ENCODE results near the gene PTPN14.
A peak's percentile ranks its signal among the peaks of the same experiment; 100 is the strongest.

PTPN14 gene

GRCh38 chr1:214547747-214548146 is 3.7 kb downstream of the PTPN14 start:
- TF ChIP-seq ZNF473 (tag by site-specific recombination; IDR thresholded peaks at IDR 0.05) (no peak), ZNF311 (tag by site-specific recombination; IDR thresholded peaks at IDR 0.05; ENCODE audit: borderline replicate concordance) (no peak), ZNF747 (tag by site-specific recombination; IDR thresholded peaks at IDR 0.05) (no peak), ZNF416 (tag by site-specific recombination; IDR thresholded peaks at IDR 0.05) (no peak), ZFHX2 (tag by site-specific recombination; conservative IDR thresholded peaks at IDR 0.05) (no peak), ZEB2 (tag by site-specific recombination; IDR thresholded peaks at IDR 0.05) (no peak), ZNF664 (tag by site-specific recombination; IDR thresholded peaks at IDR 0.05) (no peak), ZNF184 (tag by site-specific recombination; IDR thresholded peaks at IDR 0.05) (no peak), ZNF266 (tag by site-specific recombination; IDR thresholded peaks at IDR 0.05; ENCODE audit: low read depth) (no peak), TRIM28 (IDR thresholded peaks at IDR 0.05; ENCODE audit: borderline replicate concordance, low read length) (no peak), ZSCAN16 (tag by site-specific recombination; IDR thresholded peaks at IDR 0.05) (no peak), ZNF677 (tag by site-specific recombination; IDR thresholded peaks at IDR 0.05) (no peak), EGR2 (tag by site-specific recombination; IDR thresholded peaks at IDR 0.05; ENCODE audit: low read depth) (no peak), ZNF404 (tag by site-specific recombination; IDR thresholded peaks at IDR 0.05) (no peak), ZNF155 (tag by site-specific recombination; IDR thresholded peaks at IDR 0.05) (no peak)
- TF ChIP-seq, protein P1, sequence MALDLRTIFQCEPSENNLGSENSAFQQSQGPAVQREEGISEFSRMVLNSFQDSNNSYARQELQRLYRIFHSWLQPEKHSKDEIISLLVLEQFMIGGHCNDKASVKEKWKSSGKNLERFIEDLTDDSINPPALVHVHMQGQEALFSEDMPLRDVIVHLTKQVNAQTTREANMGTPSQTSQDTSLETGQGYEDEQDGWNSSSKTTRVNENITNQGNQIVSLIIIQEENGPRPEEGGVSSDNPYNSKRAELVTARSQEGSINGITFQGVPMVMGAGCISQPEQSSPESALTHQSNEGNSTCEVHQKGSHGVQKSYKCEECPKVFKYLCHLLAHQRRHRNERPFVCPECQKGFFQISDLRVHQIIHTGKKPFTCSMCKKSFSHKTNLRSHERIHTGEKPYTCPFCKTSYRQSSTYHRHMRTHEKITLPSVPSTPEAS (tag by site-specific recombination; IDR thresholded peaks at IDR 0.05): no peak
- TF ChIP-seq, protein P2, sequence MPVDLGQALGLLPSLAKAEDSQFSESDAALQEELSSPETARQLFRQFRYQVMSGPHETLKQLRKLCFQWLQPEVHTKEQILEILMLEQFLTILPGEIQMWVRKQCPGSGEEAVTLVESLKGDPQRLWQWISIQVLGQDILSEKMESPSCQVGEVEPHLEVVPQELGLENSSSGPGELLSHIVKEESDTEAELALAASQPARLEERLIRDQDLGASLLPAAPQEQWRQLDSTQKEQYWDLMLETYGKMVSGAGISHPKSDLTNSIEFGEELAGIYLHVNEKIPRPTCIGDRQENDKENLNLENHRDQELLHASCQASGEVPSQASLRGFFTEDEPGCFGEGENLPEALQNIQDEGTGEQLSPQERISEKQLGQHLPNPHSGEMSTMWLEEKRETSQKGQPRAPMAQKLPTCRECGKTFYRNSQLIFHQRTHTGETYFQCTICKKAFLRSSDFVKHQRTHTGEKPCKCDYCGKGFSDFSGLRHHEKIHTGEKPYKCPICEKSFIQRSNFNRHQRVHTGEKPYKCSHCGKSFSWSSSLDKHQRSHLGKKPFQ (tag by site-specific recombination; IDR thresholded peaks at IDR 0.05): no peak
- TF ChIP-seq, protein P3, sequence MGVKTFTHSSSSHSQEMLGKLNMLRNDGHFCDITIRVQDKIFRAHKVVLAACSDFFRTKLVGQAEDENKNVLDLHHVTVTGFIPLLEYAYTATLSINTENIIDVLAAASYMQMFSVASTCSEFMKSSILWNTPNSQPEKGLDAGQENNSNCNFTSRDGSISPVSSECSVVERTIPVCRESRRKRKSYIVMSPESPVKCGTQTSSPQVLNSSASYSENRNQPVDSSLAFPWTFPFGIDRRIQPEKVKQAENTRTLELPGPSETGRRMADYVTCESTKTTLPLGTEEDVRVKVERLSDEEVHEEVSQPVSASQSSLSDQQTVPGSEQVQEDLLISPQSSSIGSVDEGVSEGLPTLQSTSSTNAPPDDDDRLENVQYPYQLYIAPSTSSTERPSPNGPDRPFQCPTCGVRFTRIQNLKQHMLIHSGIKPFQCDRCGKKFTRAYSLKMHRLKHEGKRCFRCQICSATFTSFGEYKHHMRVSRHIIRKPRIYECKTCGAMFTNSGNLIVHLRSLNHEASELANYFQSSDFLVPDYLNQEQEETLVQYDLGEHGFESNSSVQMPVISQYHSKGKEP (tag by site-specific recombination; IDR thresholded peaks at IDR 0.05): no peak
- H3K36me3 ChIP-seq (ENCODE audit: control insufficient read depth in 2 of 2, insufficient read depth in 1 of 2, low read length in 2 of 2): no peaks in the 10 kb centered on the region
- POLR2A ChIA-PET: interaction anchor here (0.6 kb wide), 1 partner anchor 26 kb away, joined by 3 read pairs; no protein-coding TSS in a partner anchor
- peaks cover 10% of the 10 kb centered on the region for H3K4me1 ChIP-seq (ENCODE audit: control insufficient read depth, insufficient read depth, low read length)
- no peak overlapping the region for H3K4me3 ChIP-seq (ENCODE audit: low read depth, low read length)
- H3K9me3 ChIP-seq (ENCODE audit: control insufficient read depth, insufficient read depth, low read depth, low read length): no peaks in the 10 kb centered on the region
- H3K27ac ChIP-seq (ENCODE audit: extremely low read depth, low read depth, low read length): no peak overlapping the region
- CTCF ChIA-PET: interaction anchor here (0.6 to 1.5 kb wide), 6 partner anchors 18 to 1281 kb away, joined by 3 to 5 read pairs (median 4); no protein-coding TSS in a partner anchor

GRCh38 chr1:214546886-214547641 is 4.3 kb downstream of the PTPN14 start:
- Histone ChIP-seq H3K9me3 (ENCODE audit: control insufficient read depth, insufficient read depth, low read depth, low read length) (no peaks in the 10 kb centered on the region), H3K27ac (ENCODE audit: extremely low read depth, low read depth, low read length) (no peak overlapping the region), H3K4me1 (ENCODE audit: control insufficient read depth, insufficient read depth, low read length) (peaks cover 10% of the 10 kb centered on the region), H3K36me3 (ENCODE audit: control insufficient read depth in 2 of 2, insufficient read depth in 1 of 2, low read length in 2 of 2) (no peaks in the 10 kb centered on the region), H3K4me3 (ENCODE audit: low read depth, low read length) (no peak overlapping the region)
- ChIA-PET CTCF (interaction anchor here (0.6 to 1.5 kb wide), 4 partner anchors 19 to 1280 kb away, joined by 3 to 5 read pairs (median 4); no protein-coding TSS in a partner anchor), POLR2A (no interaction called here)
- TF ChIP-seq PRDM6 (tag by site-specific recombination; IDR thresholded peaks at IDR 0.05) (peak; percentile 40; the same call in 1 of the 2 replicates), ZNF670 (tag by site-specific recombination; IDR thresholded peaks at IDR 0.05; ENCODE audit: low read depth) (no peak), IKZF3 (tag by site-specific recombination; IDR thresholded peaks at IDR 0.05) (0 out of 2 replicates have a peak, but pooled peaks have one; percentile 12), ZFP69B (tag by site-specific recombination; IDR thresholded peaks at IDR 0.05) (no peak)
- TF ChIP-seq, protein P4, sequence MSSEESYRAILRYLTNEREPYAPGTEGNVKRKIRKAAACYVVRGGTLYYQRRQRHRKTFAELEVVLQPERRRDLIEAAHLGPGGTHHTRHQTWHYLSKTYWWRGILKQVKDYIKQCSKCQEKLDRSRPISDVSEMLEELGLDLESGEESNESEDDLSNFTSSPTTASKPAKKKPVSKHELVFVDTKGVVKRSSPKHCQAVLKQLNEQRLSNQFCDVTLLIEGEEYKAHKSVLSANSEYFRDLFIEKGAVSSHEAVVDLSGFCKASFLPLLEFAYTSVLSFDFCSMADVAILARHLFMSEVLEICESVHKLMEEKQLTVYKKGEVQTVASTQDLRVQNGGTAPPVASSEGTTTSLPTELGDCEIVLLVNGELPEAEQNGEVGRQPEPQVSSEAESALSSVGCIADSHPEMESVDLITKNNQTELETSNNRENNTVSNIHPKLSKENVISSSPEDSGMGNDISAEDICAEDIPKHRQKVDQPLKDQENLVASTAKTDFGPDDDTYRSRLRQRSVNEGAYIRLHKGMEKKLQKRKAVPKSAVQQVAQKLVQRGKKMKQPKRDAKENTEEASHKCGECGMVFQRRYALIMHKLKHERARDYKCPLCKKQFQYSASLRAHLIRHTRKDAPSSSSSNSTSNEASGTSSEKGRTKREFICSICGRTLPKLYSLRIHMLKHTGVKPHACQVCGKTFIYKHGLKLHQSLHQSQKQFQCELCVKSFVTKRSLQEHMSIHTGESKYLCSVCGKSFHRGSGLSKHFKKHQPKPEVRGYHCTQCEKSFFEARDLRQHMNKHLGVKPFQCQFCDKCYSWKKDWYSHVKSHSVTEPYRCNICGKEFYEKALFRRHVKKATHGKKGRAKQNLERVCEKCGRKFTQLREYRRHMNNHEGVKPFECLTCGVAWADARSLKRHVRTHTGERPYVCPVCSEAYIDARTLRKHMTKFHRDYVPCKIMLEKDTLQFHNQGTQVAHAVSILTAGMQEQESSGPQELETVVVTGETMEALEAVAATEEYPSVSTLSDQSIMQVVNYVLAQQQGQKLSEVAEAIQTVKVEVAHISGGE (tag by site-specific recombination; conservative IDR thresholded peaks at IDR 0.05; ENCODE audit: low read depth): 0 out of 2 replicates have a peak, but pooled peaks have one; percentile 20

Measured in HEK293 (cell line).